GM23248 (cell line): ENCODE results near the gene FAM3D. TPM values are rescaled to one million over a fixed set of nuclear protein-coding genes. Genes with fewer than 3 reads are reported as not detected.

Experiments
- DNase-seq: peaks from one replicate; pipeline ENCODE4 v3.0.0-alpha.2; 2015
- H2AFZ ChIP-seq: fragments of 200-600 bp; sonication (generic); 2 replicates; pipeline ENCODE4 v1.6.1; 2016; ENCODE audit warnings: antibody characterized with exemption
- H3F3A ChIP-seq: fragments of 200-600 bp; sonication (generic); 2 replicates; pipeline ENCODE4 v1.6.1; 2016; ENCODE audit warnings: mild to moderate bottlenecking, antibody characterized with exemption, mixed run types; ENCODE audit not compliant: insufficient read depth
- H3K27ac ChIP-seq: fragments of 200-600 bp; sonication (generic); 2 replicates; pipeline ENCODE4 v1.5.1; 2016; ENCODE audit warnings: mild to moderate bottlenecking
- H3K27me3 ChIP-seq: fragments of 200-600 bp; sonication (generic); replicated peaks from 2 replicates; pipeline ENCODE4 v1.6.1; 2016; ENCODE audit warnings: mild to moderate bottlenecking; ENCODE audit not compliant: insufficient read depth
- H3K36me3 ChIP-seq: fragments of 200-600 bp; sonication (generic); 2 replicates; pipeline ENCODE4 v1.6.1; 2016; ENCODE audit warnings: low read depth, mild to moderate bottlenecking
- H3K4me1 ChIP-seq: fragments of 200-600 bp; sonication (generic); 2 replicates; pipeline ENCODE4 v1.6.1; 2016; ENCODE audit warnings: mild to moderate bottlenecking; ENCODE audit not compliant: insufficient read depth
- H3K4me2 ChIP-seq: fragments of 200-600 bp; sonication (generic); one replicate; pipeline ENCODE4 v1.6.1; 2016; ENCODE audit warnings: mild to moderate bottlenecking; ENCODE audit not compliant: unreplicated experiment
- H3K4me3 ChIP-seq: fragments of 200-600 bp; sonication (generic); 2 replicates; pipeline ENCODE4 v1.5.1; 2016; ENCODE audit warnings: mild to moderate bottlenecking
- H3K79me2 ChIP-seq: fragments of 200-600 bp; sonication (generic); 2 replicates; pipeline ENCODE4 v1.6.1; 2016; ENCODE audit warnings: mild to moderate bottlenecking; ENCODE audit not compliant: insufficient read depth
- H3K9ac ChIP-seq: fragments of 200-600 bp; sonication (generic); 2 replicates; pipeline ENCODE4 v1.6.1; 2016; ENCODE audit warnings: mild to moderate bottlenecking
- H3K9me2 ChIP-seq: fragments of 200-600 bp; sonication (generic); 2 replicates; pipeline ENCODE4 v1.6.1; 2016; ENCODE audit warnings: mixed run types, mild to moderate bottlenecking, moderate library complexity; ENCODE audit not compliant: insufficient read depth
- H3K9me3 ChIP-seq: fragments of 200-600 bp; sonication (generic); one replicate; pipeline ENCODE4 v1.6.1; 2017; ENCODE audit warnings: low read depth
- H4K20me1 ChIP-seq: fragments of 200-600 bp; sonication (generic); 2 replicates; pipeline ENCODE4 v1.6.0; 2016; ENCODE audit not compliant: insufficient read depth
- EZH2 ChIP-seq: fragments of 200-600 bp; sonication (generic); IDR thresholded peaks from 2 replicates; pipeline ENCODE4 v1.6.1; 2018; ENCODE audit warnings: antibody characterized with exemption, mild to moderate bottlenecking; ENCODE audit not compliant: insufficient read depth, poor library complexity, severe bottlenecking
- EZH2phosphoT487 ChIP-seq: fragments of 200-600 bp; sonication (generic); IDR thresholded peaks from 2 replicates; pipeline ENCODE4 v1.6.1; 2018; ENCODE audit warnings: antibody characterized with exemption, moderate library complexity, mild to moderate bottlenecking, low read depth; ENCODE audit not compliant: insufficient read depth
- WGBS, 2 experiments: methylation state at CpG; one replicate each; pipeline ENCODE4 v1.1.6; 2015 to 2017; ENCODE audit warnings: low lambda C conversion rate in 2 of 2, low coverage in 1 of 2; ENCODE audit errors: missing lambda C conversion rate in 2 of 2; 5-methylcytosine and 5-hydroxymethylcytosine counted together
- in situ Hi-C: fragments of 300-500 bp; cut with MboI; formaldehyde crosslinking; loops from 2 replicates; pipeline ENCODE4 v1.15.0; 2020
- polyA plus RNA-seq: library from polyadenylated mRNA; unstranded; fragments of >200 nt; fragmentation: Nextera tagmentation; extraction: Ambion mirVana; gene quantifications from 2 replicates; pipeline ENCODE4 v1.2.1, GENCODE V29; 2016
- total RNA-seq: library from RNA; depleted of rRNA; stranded (reverse); fragments of >200 nt; shearing (Covaris generic); gene quantifications from 2 replicates; pipeline ENCODE4 v1.2.3, GENCODE V29; 2014

The FAM3D gene
- total and polyA plus RNA-seq, 2 experiments from 2014 or later, result not detected

- H3K4me2 ChIP-seq, result no peak overlapping the region
- in situ Hi-C loops, result no loop called here
- H3K27me3 ChIP-seq, result no peaks in the 10 kb centered on the region
- H3K36me3 ChIP-seq, result no peaks in the 10 kb centered on the region
- H3F3A ChIP-seq, result no peaks in the 10 kb centered on the region
- H3K9me3 ChIP-seq, result no peaks in the 10 kb centered on the region
- DNase-seq, result no peak
- TF ChIP-seq EZH2phosphoT487, result no peak
- TF ChIP-seq EZH2, result no peak
- H4K20me1 ChIP-seq, result no peaks in the 10 kb centered on the region
- no peaks in the 10 kb centered on the region for H3K4me1 ChIP-seq
- no peaks in the 10 kb centered on the region for H3K79me2 ChIP-seq
- H3K9ac ChIP-seq, result no peak overlapping the region
- no peak overlapping the region for H3K4me3 ChIP-seq
- no peak overlapping the region for H2AFZ ChIP-seq
- no peaks in the 10 kb centered on the region for H3K9me2 ChIP-seq
- no peak overlapping the region for H3K27ac ChIP-seq
- WGBS, 2 experiments, result 43 to 55% methylated on average over 3 of the region's 3 CpGs
These were observed 19.0 kb downstream of the FAM3D start for GRCh38 chr3:58647381-58648141.

GRCh38 chr3:58646503-58646902, 20.1 kb downstream of the FAM3D start:
- TF ChIP-seq EZH2phosphoT487 (no peak), EZH2 (no peak)
- Histone ChIP-seq H3K79me2 (no peaks in the 10 kb centered on the region), H3K27me3 (no peaks in the 10 kb centered on the region), H3K9ac (no peak overlapping the region), H3K27ac (no peak overlapping the region), H3K4me2 (no peak overlapping the region), H4K20me1 (no peaks in the 10 kb centered on the region), H2AFZ (no peak overlapping the region), H3K9me3 (no peaks in the 10 kb centered on the region), H3K36me3 (no peaks in the 10 kb centered on the region), H3K4me1 (no peaks in the 10 kb centered on the region), H3K9me2 (no peaks in the 10 kb centered on the region), H3K4me3 (no peak overlapping the region), H3F3A (no peaks in the 10 kb centered on the region)
- DNase-seq, result peak; percentile 17
- 27 to 30% methylated on average over 3 of the region's 3 CpGs for WGBS, 2 experiments
- in situ Hi-C loops, result no loop called here

GRCh38 chr3:58645726-58646125, 20.8 kb downstream of the FAM3D start:
- Histone ChIP-seq H3K27me3 (no peaks in the 10 kb centered on the region), H3K9ac (no peak overlapping the region), H3K36me3 (no peaks in the 10 kb centered on the region), H3K27ac (no peak overlapping the region), H3K4me3 (no peak overlapping the region), H4K20me1 (no peaks in the 10 kb centered on the region), H3F3A (no peaks in the 10 kb centered on the region), H3K9me2 (no peaks in the 10 kb centered on the region), H2AFZ (no peak overlapping the region), H3K79me2 (no peaks in the 10 kb centered on the region), H3K9me3 (no peaks in the 10 kb centered on the region), H3K4me1 (no peaks in the 10 kb centered on the region), H3K4me2 (no peak overlapping the region)
- WGBS, 2 experiments, result 63 to 69% methylated on average over 4 of the region's 4 CpGs
- TF ChIP-seq EZH2phosphoT487, result no peak
- TF ChIP-seq EZH2, result no peak
- in situ Hi-C loops, result no loop called here
- DNase-seq, result no peak

GRCh38 chr3:58642846-58643245, 23.7 kb downstream of the FAM3D start:
- no peaks in the 10 kb centered on the region for H4K20me1 ChIP-seq
- no peak overlapping the region for H3K9ac ChIP-seq
- in situ Hi-C loops, result no loop called here
- no peak overlapping the region for H2AFZ ChIP-seq
- no peak overlapping the region for H3K4me3 ChIP-seq
- no peaks in the 10 kb centered on the region for H3F3A ChIP-seq
- no peak overlapping the region for H3K27ac ChIP-seq
- H3K9me3 ChIP-seq, result no peaks in the 10 kb centered on the region
- TF ChIP-seq EZH2phosphoT487 (no peak), EZH2 (no peak)
- WGBS, 2 experiments, result 84 to 92% methylated on average over 4 of the region's 4 CpGs
- no peak for DNase-seq
- 0 out of 2 replicates have a peak, but pooled peaks cover 10% of the 10 kb centered on the region for H3K4me1 ChIP-seq
- no peaks in the 10 kb centered on the region for H3K27me3 ChIP-seq
- no peaks in the 10 kb centered on the region for H3K9me2 ChIP-seq
- no peaks in the 10 kb centered on the region for H3K79me2 ChIP-seq
- no peak overlapping the region for H3K4me2 ChIP-seq
- H3K36me3 ChIP-seq, result no peaks in the 10 kb centered on the region
